Hematopoietic multipotent progenitor cell treated with erythropoietin and hydrocortisone succinate and interleukin-3 and kit ligand, for 17 days (in vitro differentiated cells): ENCODE measurements around the gene KCNJ12.

ENCODE experiments used
- DNase-seq: peaks from one replicate; pipeline ENCODE4 v3.0.0-alpha.2; 2015; ENCODE audit warnings: low spot score

KCNJ12 gene

DNA sequence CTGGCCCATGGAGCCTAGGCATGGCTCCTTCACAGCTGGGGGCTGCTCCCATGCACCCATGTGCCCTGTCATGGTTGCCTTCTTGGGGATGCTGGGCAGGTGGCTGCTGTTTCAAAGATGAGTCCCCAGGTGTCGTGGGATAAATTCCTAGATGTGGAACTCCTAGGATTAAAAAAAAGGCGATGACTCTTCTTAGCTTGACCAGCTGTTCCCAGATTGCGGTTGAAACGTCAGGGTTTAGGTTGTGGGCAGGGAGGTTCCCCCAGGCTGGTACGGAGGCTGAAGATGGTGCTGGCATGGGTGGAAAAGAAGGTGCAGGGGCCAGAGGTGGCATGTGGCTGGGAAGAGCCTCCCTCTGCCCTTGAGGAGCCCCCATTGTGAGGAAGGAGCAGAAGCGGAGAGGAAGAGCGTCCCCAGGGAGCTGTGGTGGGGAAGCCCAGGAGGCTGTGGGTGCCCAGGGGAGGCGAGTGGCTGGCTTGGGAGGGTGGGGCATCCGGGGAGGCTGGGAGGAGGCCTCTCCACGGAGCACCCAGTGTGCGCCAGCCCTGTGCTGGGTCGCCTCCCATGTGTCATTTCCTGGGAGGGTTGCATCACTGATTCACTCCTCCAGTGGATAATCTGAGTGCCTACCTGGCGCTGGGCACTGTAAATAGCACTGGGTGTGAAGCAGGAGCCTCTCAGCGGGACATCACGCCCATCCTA lies 7.5 kb upstream of the KCNJ12 start:
- DNase-seq, result no peak

DNA sequence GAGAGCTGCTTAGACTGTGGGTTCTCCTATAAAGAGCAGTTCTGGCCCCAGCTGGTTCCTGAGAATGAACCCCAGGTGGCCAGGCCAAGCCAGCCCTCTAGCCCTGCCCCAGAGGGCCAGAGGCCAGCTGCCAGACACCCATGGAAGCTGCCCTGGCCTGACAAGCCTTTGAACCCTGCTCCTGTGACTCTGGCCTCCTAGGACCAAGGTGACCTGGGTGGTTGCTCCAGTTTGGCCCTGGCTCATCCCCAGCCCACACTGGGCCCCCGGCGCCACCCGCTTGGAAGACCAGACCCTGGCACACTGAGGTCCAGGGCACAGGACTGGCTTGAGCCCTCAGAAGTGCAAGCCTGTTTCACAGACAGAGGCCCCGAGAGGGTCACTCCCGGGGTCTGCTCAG lies 6.8 kb upstream of the KCNJ12 start:
- DNase-seq, result no peak

DNA sequence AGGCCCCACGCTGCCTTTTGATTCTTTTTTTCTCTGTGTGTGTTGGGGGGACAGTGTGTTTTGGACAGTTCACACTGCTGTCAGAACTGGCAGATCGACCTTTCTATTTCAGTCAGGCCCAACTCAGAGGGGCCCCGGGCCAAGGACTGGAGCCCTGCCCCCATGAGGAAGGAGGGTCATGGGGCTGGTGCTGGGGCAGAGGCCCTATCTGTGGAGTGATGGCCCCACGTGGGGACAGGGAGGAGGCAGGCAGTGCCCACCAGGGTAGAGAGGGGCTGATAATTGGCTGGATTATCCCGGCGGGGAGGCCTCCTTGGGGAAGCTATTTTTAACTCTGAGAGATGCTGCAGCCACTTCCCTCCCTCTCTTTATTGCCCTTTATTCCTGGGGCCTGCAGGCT lies 5.7 kb upstream of the KCNJ12 start:
- no peak for DNase-seq

DNA sequence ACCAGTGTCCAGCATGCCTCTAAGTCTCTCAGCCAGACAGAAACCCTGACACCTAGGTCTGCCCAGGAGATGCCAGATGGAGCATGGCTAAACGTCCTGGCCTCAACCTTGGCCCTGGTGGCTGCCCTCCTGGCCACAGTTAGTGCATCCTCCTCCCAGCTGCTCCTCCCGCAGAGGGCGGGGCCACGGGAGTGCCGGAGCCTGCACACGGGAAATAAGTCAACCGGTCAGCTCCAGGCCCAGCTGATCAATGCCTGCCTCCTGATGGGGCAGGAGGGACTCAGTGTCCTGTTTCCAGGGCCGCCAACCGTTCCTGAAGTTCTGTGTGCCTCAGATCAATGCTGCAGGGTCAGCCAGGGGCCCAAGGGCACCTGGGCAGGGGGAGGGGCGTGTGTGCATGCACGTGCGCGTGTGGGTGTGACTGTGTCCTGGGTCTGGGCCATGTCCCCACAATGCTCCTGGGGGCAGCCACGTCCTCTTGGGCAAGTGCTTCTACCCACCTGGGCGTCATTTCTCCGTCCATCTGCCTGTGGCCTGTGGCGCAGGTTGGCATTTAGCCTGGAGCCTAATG lies 4.6 kb upstream of the KCNJ12 start:
- no peak for DNase-seq

DNA sequence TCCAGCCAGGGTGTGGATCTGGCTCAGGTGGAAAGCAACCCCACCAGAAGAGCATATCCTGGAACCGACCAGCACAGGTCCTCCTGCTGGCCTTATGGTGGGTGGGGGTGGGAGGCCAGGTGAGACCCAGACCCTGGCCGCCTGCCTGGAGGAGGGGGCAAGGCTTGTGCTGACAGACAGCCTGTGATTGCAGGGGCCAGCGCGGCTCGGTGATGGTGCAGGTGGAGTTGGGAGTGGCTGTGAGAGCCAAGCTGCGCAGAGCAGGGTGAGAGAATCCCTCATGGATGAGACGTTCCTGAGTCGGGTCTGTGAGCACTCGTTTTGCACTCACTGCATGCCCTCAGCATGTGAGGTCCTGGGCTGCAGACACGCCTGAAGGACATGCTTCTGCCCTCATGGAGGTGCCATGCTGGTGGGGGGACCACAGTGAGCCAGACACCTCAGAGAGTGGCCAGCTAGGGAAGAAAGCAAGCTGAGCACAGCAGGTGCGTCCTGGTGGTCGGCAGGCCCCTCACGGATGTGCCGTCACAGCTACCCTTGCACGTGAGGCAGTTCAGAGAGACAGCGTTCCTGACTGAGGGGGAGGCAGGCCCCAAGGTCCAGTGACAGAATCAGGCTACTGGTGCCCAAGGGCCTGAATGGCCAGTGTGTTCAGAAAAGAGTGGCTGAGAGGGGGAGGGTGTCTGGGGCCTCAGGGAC lies 3.8 kb upstream of the KCNJ12 start:
- no peak for DNase-seq

DNA sequence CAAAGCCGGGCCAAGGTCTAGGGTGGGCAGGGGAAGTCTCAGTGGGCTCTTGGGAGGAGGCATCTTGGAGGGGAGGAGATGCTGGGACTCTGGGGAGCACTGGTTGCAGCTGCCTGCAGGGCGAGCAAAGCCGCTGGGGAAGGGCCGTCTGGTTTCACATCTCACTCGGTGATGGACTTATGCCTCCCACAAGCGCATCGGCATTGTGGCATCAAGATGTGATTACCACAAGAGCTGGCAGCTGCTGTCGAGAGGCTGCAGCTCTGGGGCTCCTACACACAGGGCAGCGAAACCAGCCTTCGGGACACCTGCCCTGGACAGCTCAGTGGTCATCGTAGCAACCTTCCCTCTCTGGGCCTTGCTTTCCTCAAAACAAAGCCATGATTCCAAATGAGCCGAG lies 3.1 kb upstream of the KCNJ12 start:
- DNase-seq, result no peak

DNA sequence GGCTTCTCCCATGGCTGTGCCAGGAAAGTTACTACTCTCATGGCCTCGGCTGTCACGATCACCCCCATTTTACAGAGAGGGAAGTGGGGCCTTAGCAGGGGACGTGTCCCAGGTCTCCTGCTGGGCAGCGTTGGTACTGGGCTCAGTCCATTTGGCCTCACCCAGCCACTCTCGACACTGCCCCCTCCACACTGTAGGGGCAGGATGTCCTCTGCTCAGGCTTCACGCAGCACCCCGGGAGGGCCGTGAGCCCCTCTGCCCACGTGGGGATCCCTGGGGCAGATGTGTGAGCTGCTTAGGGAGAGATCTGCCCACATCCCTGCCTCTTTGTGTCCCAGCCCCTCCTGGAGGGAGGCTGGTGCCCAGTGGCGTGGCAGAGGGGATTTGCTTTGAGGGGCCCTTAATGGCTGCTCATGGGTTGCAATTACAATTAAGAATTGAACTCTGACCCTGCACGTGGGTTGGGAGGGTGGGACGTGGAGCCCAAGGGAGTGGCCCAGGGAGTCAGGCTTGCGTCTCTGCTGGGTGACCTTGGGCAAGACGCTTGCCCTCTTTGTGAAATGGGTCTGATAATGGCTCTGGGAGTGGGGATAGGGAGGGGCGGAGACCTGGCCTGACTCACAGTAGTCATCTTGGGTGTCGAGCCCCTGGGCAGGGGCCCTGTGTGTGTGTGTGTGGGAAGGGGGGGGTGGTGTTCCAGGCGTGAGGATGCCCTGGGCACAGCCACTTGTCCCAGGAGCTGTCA lies 2.3 kb upstream of the KCNJ12 start:
- DNase-seq, result no peak

DNA sequence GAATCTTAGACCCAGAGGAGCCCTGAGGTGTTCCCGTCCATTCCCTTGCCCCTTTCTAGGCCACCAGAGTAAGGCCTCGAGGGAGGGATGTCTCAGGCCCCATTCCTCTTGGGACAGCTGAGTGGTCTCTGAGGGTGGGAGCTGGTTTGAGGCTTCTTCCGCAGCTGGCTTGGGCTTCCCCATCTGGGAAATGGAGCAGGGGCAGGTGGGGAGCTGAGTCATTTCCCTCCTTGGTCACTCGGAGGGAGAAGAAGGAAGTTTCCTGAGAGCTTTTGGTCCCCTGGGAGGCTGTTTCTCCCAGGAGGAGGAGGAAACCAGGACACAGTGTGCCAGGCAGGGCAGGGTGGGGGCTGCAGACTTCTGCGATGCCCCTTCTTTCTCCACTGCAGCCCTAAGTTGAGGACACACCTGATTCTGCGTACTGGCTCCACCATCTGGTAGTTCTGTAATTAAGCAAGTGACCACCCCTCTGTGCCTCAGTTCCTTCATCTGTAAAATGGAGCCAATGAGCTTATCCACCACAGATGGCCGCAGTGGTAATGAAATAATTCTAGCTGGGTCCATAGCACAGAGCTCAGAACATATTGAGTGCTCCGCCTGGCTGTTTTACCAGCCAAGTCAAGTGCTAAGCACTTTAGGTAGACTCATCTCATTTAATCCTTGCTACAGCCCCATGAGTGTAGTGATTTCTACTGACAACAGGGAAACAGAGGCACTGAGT lies 1.6 kb upstream of the KCNJ12 start:
- peak; percentile 6 for DNase-seq

DNA sequence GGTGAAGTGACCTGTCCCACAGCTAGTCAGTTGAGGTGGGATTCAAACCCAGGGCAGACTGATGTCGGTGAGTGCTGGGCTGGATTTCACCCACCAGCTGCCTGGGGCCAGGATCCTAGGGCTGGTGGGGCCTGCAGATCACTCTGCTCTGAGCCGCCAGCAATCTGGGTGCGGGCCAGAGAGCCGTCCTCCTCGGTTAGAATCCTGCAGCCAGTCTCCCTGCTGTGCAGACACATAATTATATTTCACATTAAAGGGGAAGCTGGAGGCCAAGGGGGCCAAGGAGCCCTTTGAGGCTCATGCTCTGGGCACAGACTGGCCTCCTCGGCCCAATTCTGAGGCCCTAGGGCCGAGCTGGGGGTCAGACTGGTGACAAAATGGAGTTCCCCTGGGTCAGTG lies 996 bp upstream of the KCNJ12 start:
- no peak for DNase-seq

DNA sequence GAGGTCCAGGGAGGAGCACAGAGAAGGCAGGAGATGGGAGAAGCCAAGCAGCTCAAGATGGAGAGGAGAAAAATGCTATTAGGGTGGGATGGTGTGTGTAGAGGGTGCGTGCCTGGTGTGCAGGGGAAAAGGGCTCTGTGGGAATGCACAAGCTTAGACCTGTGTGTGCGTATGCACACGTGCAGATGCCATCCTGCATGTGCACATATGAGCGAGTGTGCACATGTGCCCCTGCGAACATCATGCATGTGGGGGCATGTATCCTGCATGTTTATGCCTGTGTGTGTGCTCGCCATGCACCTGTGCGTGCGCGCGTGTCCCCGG lies 438 bp upstream of the KCNJ12 start:
- DNase-seq, result no peak

DNA sequence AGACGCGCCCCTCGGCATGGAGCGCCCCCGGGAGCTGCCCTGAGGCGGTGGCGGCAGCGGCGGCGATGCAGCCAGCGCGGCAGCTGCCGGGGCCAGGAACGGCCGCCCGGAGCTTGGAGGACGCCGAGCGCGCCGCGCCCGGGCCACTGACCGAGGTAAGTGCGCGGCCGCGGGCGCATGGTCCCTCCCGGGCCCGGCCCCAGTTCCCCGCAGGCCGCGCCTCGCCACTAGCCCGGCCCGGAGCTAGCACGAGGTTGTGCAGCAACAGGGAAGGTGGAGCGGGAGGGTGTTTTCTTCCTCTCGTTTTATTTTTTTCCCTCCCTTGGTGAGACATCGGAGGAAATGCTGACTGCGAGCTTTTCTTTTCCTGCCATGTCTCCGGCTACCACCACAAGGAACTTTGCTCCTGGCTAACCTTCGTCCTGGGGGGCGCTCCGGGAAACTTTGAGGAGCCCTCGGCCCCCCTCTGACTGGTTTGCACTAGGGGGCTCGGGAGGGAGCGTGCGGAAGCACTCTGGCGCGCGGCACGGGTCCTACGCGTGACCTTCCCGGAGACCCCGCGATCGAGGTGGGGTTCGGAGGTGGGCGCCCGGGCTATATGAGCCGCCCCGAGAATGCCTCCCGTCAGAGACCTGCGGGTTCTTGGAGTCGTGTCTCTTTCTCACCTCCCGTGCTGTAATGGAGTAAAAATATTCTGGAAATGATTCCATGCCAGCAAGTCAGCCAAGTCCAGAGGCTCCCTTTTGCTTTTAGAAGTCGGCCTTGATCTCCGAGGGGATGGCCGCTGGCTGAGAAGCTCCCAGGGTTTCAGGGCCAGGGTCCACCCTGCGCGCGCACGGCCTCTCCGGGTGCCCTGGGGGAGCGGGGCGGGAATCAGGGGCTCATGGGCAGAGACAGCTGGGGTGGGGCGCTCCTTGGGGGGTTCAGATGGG lies 868 bp downstream of the KCNJ12 start:
- no peak for DNase-seq

DNA sequence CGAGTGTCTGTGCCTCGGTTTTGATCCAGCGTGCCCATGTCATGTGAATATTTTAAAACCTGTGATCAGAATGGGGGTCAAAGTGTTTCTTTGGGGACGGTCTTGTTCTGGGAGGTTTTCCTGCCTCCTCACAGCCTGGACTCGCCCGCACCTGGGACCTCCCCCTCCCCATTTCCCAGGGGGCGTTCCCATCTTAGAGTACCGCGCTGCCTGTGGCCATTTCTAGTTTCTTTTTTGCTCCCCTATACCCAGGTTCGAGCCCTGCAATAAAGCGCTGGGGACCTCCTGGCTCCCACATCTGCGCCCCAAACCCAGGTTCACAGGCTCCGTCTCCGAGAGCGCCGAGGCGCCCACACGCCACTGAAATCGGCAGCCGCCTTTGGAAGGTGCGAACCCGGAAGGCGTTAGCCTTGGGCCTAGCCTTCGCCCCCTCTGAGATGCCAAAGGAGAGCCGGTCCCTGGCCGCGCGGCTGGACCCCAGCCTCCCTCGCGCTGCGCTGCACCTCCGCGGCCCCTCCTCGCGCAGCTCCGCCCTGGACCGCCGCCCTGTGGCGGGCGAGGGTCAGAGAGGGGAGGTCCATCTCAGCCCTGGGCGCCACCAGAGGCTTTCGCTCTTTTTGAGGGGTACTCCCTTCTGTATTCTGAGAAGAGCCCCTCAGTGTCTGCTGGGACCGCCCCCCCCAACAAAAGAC lies 1.7 kb downstream of the KCNJ12 start:
- no peak for DNase-seq

DNA sequence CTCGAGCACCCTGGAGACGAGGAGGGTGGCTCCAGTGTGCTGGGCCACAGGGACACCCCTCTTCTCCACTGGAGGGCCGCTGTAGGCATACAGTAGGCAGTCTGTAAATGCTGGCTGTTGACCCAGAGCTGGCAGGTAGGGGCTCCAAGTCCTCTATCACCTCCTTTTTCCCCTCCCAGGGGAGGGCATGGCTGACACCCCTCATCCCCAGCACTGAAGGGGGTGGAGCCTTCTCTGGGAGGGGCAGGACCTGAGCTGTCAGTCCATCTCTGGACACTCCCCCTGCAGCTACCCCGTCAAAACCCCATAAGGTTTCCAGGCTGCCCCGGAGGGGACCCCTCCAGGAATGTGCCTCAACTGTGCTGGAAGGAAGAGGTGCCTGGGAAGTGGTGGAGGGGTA lies 2.4 kb downstream of the KCNJ12 start:
- DNase-seq, result no peak

DNA sequence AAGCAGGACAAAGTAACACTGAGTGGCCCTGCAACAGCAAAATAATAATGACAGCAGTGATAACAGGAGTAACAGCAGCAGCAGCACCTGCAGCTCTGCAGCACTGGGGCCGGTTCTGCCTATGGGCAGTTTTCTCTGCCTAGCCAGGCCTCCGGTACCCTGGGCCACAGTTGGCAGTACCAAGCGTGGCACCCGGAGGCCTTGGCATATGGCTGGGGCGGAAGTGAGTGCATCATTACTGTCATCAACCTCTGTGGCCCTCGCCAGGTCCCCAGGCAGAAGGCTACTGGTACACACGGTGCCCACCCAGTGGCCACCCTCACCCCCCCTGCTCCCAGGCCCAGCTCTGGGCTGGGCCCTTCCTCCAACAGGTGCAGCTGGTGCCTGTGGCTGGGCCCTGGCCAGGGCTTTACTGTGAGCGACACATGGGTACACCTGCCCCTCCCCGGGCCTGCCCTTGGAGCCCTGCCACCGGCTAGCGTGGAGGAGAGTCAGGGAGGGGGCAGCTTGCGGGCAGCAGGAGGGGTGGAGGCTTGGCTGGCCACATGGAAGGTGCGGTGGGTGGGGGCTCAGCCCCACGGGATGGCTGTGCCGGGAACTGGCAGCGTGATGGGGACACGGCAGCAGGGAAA lies 3.0 kb downstream of the KCNJ12 start:
- DNase-seq, result no peak

DNA sequence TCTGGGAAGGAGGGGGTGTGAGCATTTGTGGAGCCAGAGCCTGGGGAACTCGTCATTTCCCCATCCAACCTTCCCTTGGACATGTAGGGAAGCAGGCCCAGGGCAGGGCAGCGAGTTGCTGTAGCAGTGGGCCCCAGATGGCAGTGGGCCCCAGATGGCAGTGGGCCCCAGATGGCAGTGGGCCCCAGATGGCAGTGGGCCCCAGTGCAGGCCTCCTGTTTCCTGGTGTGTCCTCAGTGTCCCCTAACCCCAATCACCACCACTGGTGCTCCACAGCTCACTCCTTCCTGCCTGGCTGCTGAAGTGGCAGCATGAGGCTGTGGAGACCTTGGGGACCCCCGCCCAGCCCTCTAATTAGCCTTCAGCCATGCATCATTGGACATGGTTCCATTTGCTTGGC lies 4.5 kb downstream of the KCNJ12 start:
- DNase-seq, result no peak

DNA sequence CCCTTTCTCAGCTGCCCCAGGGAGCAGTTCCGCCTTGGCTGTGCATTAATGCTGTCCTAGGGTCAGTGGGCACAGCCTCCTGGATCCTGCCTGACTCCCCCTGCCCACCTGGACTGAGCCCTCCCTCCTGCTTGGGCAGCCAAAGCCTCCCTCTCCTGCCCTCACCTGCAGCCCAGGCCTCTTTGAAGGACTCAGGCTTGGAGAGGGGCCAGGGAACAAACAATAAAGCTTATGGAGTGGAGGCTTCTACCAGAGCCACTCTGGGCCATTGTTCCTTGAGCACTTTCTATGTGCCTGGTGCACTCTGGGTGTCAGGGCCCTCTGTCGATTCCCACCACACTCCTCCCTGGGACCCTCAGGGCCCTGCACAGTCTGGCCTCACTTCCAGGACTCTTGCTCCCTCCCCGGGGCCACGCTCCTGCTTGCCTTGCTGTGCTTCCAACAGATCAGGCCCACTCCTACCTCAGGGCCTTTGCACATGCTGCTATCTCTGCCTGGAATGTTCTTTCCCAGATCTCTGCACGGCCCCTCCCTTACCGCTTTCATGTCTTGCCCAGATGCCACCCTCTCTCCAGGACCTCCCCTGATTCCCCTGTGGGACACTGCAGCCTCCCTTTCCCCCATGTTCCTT lies 5.0 kb downstream of the KCNJ12 start:
- DNase-seq, result no peak

DNA sequence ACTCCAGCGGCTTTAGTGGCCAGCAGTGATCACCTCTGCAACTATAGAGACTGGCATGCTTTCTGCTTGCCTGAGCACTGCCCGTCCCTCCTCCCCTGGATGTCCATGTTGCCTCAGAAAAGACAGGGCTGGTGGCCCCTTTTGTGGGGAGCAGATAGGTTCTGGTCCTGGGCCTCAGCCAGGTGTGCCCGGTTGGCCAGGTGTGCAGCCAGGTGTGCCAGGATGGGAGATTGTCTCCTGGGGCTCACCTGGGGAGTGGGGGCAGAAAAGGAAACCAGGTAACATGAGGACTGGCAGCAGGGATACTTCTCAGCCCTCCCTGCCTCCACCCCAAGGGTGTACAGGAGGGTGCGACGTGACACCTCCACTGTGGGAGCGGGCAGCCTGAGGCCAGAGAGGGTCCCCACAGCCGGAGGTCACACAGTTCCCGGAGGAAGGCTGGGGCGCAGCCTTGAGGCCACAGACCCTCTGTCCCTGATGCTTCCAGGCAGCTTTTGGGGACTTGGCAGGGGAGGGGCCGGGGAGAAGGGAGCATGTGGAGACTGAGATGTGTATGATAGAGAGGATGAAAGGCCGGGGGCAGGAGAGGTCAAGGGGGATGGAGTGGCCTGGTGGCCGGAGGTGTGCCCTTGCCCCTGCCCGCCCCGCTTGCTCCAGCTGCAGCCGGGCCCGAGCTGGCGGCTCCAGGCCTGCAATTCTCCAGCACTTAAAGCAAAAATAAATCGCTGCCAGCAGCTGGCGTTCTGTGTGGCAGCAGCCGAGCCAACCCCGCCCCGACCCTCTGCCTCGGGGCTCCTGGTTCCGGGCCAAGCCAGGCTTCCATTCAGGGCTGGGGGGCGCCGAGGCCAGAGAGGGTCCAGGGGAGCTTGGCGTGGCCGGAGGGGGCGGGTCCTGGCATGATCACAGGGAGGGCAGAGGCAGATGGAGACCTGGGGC lies 6.7 kb downstream of the KCNJ12 start:
- DNase-seq, result no peak

DNA sequence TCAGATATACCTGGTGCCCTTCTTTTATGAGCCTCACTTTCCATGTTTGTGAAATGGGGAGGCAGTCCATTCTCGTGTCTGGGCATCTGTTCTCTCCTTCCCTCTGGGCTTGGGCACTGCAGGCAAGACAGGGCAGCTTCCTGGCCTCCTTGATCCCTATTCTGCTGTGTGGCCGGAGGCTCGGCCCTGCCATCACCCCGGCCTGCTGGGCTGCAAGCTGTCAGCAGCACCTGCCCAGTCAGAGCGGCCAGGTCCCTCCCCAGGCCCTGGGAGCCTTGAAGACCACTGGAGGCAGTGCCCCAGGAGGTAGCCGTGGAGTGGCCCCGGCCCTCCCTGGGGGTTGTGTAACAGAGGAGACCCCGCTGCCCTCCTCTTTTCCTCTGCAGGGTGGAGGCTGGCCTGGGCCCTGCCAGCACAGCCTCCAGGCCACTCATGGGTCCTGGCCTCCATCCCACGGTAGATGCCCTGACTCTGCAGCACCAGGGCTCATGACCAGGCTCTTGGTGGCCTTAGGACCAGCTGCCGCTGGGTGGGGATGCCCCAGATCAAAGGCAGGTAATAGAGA lies 9.2 kb downstream of the KCNJ12 start:
- DNase-seq, result no peak
